Bronchial epithelial cell (primary cell): ENCODE data around the gene SELENOF. TPM values are rescaled to one million over a fixed set of nuclear protein-coding genes. Genes with fewer than 3 reads are reported as not detected.
"Not testable (repeated sequence)": the region's sequence is repeated elsewhere in the genome, so short reads cannot be mapped to it uniquely, and the experiment has no call there.

Experiments
- DNase-seq: peaks from one replicate; pipeline ENCODE4 v3.0.0-alpha.2; 2010; ENCODE audit warnings: low read depth
- FAIRE-seq: peaks from 2 replicates; lab custom pipeline; 2011; peaks lifted over from hg19 to GRCh38; lab: Jason Lieb, UNC
- H3K27me3 ChIP-seq: 2 replicates; pipeline ENCODE4 v1.5.1; 2011; ENCODE audit warnings: low read length; ENCODE audit not compliant: control insufficient read depth, insufficient read depth
- H3K36me3 ChIP-seq: 2 replicates; pipeline ENCODE4 v1.5.1; 2011; ENCODE audit warnings: low read length; ENCODE audit not compliant: control insufficient read depth, insufficient read depth
- H3K4me3 ChIP-seq: 2 replicates; pipeline ENCODE4 v1.5.1; 2011; ENCODE audit warnings: mild to moderate bottlenecking, low read depth, low read length, control low read depth
- CTCF ChIP-seq: IDR thresholded peaks from 2 replicates; pipeline ENCODE4 v1.5.1; 2011; ENCODE audit warnings: mild to moderate bottlenecking, moderate library complexity, low read length, control low read depth, inconsistent platforms; ENCODE audit not compliant: insufficient read depth, severe bottlenecking
- total RNA-seq: library from RNA; depleted of rRNA; stranded (reverse); fragments of >200 nt; gene quantifications from 2 replicates; pipeline ENCODE4 v1.2.1, GENCODE V29; 2014

SELENOF gene
- total RNA-seq, 1 donor from 2014 or later = 131 TPM

DNA sequence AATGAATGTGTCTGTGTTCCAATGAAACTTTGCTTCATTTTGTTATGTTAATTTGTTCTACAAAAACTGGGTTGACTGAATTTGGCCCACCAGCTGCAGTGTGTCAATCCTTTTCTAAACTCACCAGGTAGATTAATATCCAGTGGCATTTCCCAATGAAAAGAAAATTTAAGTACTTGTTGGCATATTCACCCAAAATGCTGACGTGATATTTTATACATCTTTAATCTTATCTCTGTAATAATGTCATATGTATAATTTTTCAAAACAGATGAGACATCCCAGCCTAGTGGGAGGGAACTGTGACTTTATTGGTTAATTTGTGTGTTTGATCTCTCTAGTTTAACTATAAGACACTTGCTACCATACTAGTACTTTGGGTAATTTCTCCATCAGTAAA lies 8.1 kb downstream of the SELENOF start:
- no peak for TF ChIP-seq CTCF
- DNase-seq = no peak
- Histone ChIP-seq H3K4me3 (no peak overlapping the region), H3K36me3 (peaks cover 3% of the 10 kb centered on the region), H3K27me3 (no peaks in the 10 kb centered on the region)
- no peak for FAIRE-seq

GRCh38 chr1:86899401-86899800 lies 14.5 kb downstream of the SELENOF start:
- H3K36me3 ChIP-seq, H3K4me3 ChIP-seq, FAIRE-seq, H3K27me3 ChIP-seq, DNase-seq: not testable (repeated sequence)

- FAIRE-seq = no peak
- TF ChIP-seq CTCF = no peak
- Histone ChIP-seq H3K4me3 (no peak overlapping the region), H3K27me3 (no peaks in the 10 kb centered on the region), H3K36me3 (peaks cover 1% of the 10 kb centered on the region)
- no peak for DNase-seq
These were observed 25.6 kb downstream of the SELENOF start for GRCh38 chr1:86888327-86888726.

DNA sequence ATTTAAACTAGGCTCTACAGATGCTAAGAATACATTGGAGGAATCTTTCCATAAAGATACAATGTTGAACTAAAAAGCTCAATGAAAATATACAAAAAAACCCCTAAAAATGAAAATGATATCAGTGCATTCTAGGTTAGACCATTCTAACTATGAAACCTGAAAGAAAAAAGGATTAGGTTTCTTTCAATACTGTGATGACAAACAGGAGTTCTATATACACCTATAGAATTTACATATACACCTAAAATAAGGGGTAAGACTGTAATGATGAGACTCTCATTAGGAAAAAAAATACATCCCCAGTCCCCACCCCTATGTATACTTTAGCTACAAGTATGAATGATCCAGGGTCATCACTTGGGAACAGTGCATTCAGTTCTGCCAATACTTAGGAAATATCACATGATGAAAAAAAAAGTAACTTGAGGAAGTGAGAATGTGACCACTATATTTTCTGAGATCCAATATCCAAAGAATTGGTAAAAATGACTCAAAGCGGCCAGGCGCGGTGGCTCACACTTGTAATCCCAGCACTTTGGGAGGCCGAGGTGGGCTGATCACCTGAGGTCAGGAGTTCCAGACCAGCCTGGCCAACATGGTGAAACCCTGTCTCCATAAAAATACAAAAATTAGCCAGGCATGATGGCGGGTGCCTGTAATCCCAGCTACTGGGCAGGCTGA lies 26.3 kb downstream of the SELENOF start:
- FAIRE-seq = no peak
- no peaks in the 10 kb centered on the region for H3K27me3 ChIP-seq
- peaks cover 1% of the 10 kb centered on the region for H3K36me3 ChIP-seq
- TF ChIP-seq CTCF = no peak
- no peak overlapping the region for H3K4me3 ChIP-seq
- no peak for DNase-seq

DNA sequence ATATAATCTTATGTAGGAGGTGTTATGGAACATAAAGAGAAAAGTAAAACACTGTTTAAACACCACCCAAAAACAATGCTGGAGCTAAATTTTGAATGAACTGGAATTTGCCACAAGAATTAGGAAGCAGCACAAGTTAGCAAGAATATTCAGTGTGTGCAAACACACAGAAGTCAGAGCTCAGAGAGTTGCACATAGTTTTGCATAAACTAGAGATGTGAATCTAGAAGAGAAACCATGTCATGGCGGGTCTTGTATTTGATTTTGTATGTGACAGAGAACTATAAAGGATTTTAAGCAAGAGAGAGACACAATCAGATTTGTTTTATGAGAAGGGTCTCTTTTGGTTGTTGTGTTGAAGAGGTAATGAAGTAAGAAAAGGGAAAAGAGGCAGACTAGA lies 38.2 kb downstream of the SELENOF start:
- TF ChIP-seq CTCF = no peak
- no peak overlapping the region for H3K4me3 ChIP-seq
- no peak for FAIRE-seq
- no peaks in the 10 kb centered on the region for H3K27me3 ChIP-seq
- DNase-seq = no peak
- no peaks in the 10 kb centered on the region for H3K36me3 ChIP-seq

DNA sequence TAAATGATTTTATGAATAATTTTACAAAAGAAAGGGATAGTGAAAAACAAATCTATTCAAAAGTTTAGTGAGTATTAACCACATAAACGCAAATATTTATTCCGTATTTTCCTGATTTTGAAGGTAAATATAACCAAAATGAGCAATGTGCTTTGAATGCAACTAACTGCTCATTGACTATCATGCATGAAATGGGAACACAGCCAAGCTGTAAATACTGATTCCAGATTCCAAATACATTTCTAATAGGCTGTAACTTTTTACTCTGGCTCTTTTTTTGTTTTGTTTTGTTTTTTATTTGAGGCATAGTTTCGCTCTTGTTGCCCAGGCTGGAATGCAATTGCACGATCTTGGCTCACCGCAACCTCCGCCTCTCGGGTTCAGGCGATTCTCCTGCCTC lies 41.8 kb downstream of the SELENOF start:
- no peak for TF ChIP-seq CTCF
- H3K27me3 ChIP-seq = no peaks in the 10 kb centered on the region
- H3K4me3 ChIP-seq = no peak overlapping the region
- DNase-seq (no peak), FAIRE-seq (no peak)
- no peaks in the 10 kb centered on the region for H3K36me3 ChIP-seq
